K562 (cell line): Measurements from ENCODE around the gene ZFPM1. TPM values are rescaled to one million over a fixed set of nuclear protein-coding genes. Genes with fewer than 3 reads are reported as not detected.

Source experiments
- FOXK2 ChIP-seq, 2 experiments: fragments of 450-650 bp; IDR thresholded peaks in 1 of 2; conservative IDR thresholded peaks in 1 of 2; 2 replicates each; pipeline ENCODE4 v1.6.1; 2016; ENCODE audit warnings: low read depth in 2 of 2, mild to moderate bottlenecking in 1 of 2
- GATAD2A ChIP-seq: fragments of 450-650 bp; IDR thresholded peaks from 2 replicates; pipeline ENCODE4 v1.6.1; 2017
- GATAD2B ChIP-seq: fragments of 450-650 bp; IDR thresholded peaks from 2 replicates; pipeline ENCODE4 v1.6.1; 2017; ENCODE audit warnings: mild to moderate bottlenecking, borderline replicate concordance
- HLTF ChIP-seq: fragments of 450-650 bp; IDR thresholded peaks from 2 replicates; pipeline ENCODE4 v1.6.1; 2016
- JUNB ChIP-seq: fragments of 450-650 bp; formaldehyde crosslinking; conservative IDR thresholded peaks from 2 replicates; pipeline ENCODE4 v1.4.0; 2020; ENCODE audit warnings: mild to moderate bottlenecking
- LCOR ChIP-seq: sonication (generic); formaldehyde crosslinking; IDR thresholded peaks from 2 replicates; pipeline ENCODE4 v1.8.0; 2022; ENCODE audit warnings: mild to moderate bottlenecking, missing genetic modification reagents
- MCM5 ChIP-seq: fragments of 450-650 bp; IDR thresholded peaks from 2 replicates; pipeline ENCODE4 v1.6.1; 2016; ENCODE audit warnings: low read depth
- MEF2A ChIP-seq: IDR thresholded peaks from 2 replicates; pipeline ENCODE4 v1.6.1; 2011; ENCODE audit warnings: low read depth, mild to moderate bottlenecking, low read length, moderate library complexity; ENCODE audit not compliant: control insufficient read depth
- NCOA1 ChIP-seq: fragments of 450-650 bp; IDR thresholded peaks from 2 replicates; pipeline ENCODE4 v1.6.1; 2016; ENCODE audit warnings: low read depth
- SMAD4 ChIP-seq: fragments of 250-450 bp; sonication (Bioruptor Pico); conservative IDR thresholded peaks from 2 replicates; pipeline ENCODE4 v1.8.0; 2021; ENCODE audit warnings: inconsistent platforms, mild to moderate bottlenecking, moderate library complexity
- SMC3 ChIP-seq: conservative IDR thresholded peaks from 2 replicates; pipeline ENCODE4 v1.6.1; 2011; ENCODE audit warnings: low read depth, low read length, improper control_type of control experiment; ENCODE audit not compliant: insufficient read depth
- SRSF1 ChIP-seq: fragments of 200-400 bp; formaldehyde crosslinking; IDR thresholded peaks from 2 replicates; pipeline ENCODE4 v1.6.1; 2017; ENCODE audit warnings: mild to moderate bottlenecking, low read depth, low read length, moderate library complexity
- ZNF124 ChIP-seq: sonication (generic); formaldehyde crosslinking; IDR thresholded peaks from 2 replicates; pipeline ENCODE4 v1.8.1; 2022; ENCODE audit warnings: missing genetic modification reagents
- ZNF316 ChIP-seq: fragments of 450-650 bp; IDR thresholded peaks from 2 replicates; pipeline ENCODE4 v1.6.1; 2016
- ZNF830 ChIP-seq: fragments of 250-450 bp; sonication (Bioruptor Pico); IDR thresholded peaks from 2 replicates; pipeline ENCODE4 v1.5.0; 2021; ENCODE audit warnings: mild to moderate bottlenecking
- polyA plus RNA-seq, 8 experiments: library from polyadenylated mRNA; depleted of rRNA in 4 of 8; stranded (reverse) in 5 of 8; unstranded in 3 of 8; fragments of >200 nt; fragmentation: Nextera tagmentation in 2 of 8; fragmentation: Illumina TruSeq in 1 of 8; extraction: Ambion mirVana in 2 of 8; extraction: Trizol in 1 of 8; gene quantifications; 2 replicates each; pipeline versions ENCODE4 v1.2.1 to v1.2.3, GENCODE V29; 2011 to 2014; ENCODE audit warnings: inconsistent platforms in 1 of 8, missing spikeins in 1 of 8
- total RNA-seq, 7 experiments: library from RNA; depleted of rRNA in 6 of 7; stranded (reverse); fragments of >200 nt in 6 of 7; fragmentation: Illumina TruSeq in 2 of 7; extraction: Trizol in 2 of 7; gene quantifications; 2 replicates each; pipeline versions ENCODE4 v1.2.1 to v1.2.3, GENCODE V29; 2011 to 2021; ENCODE audit warnings: low replicate concordance in 1 of 7
- TF ChIP-seq, protein P1 (sequence below): sonication (generic); formaldehyde crosslinking; IDR thresholded peaks from 2 replicates; pipeline ENCODE4 v1.8.1; 2023; ENCODE audit warnings: mild to moderate bottlenecking, missing genetic modification reagents
- TF ChIP-seq, protein P2 (sequence below): sonication (generic); formaldehyde crosslinking; IDR thresholded peaks from 2 replicates; pipeline ENCODE4 v1.8.0; 2022; ENCODE audit warnings: mild to moderate bottlenecking, missing genetic modification reagents
- TF ChIP-seq, protein P3 (sequence below): fragments of 250-450 bp; sonication (Bioruptor Pico); IDR thresholded peaks from 2 replicates; pipeline ENCODE4 v1.8.0; 2021; ENCODE audit warnings: borderline replicate concordance, mild to moderate bottlenecking, moderate library complexity; ENCODE audit not compliant: poor library complexity, severe bottlenecking
- TF ChIP-seq, protein P4 (sequence below): sonication (generic); formaldehyde crosslinking; IDR thresholded peaks from 2 replicates; pipeline ENCODE4 v1.8.0; 2022; ENCODE audit warnings: mild to moderate bottlenecking, missing genetic modification reagents, borderline replicate concordance

The ZFPM1 gene
- total and polyA plus RNA-seq, 9 of the 15 experiments (the other 6 are each of a cell fraction or from before 2014, with no cell fraction given), result 0.03 to 35.9 (median 1.4) TPM

DNA sequence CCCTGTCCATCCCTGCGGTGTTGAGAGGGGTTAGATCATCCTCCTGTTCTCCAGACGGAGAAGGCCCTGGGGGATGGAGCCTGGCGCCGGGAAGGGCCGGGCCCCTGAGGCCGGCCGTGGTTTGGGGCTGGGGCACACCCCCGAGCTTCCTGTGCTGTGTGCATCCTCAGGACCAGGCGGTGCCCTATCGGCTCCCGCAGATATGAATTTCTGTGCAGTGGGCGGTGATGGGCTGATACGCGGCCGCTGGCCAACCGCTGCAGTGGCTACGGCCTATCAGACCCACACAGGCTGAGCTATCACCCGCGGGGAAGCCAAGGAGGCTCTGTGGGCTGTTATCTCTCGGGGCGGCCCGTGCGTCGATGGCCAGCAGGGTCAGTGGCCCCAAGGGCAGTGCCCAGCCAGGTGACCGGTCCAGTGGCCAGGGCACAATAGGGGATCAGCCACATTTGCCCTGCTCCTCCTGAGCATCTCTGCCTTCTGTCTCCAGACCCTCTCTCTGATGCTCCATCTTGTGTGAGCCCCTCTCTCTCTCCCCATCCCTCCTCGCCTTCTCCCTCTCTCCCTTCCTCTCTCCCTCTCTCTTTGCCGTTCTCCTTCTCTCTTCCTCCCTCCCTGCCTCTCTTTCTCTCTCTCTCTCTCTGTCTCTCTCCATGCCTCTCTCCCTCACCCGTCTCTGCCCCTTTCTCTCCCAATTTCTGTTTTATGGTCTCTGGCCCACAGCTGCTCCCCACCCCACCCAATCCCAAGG, 38.7 kb downstream of the ZFPM1 start (continued):
- TF ChIP-seq, protein P1, sequence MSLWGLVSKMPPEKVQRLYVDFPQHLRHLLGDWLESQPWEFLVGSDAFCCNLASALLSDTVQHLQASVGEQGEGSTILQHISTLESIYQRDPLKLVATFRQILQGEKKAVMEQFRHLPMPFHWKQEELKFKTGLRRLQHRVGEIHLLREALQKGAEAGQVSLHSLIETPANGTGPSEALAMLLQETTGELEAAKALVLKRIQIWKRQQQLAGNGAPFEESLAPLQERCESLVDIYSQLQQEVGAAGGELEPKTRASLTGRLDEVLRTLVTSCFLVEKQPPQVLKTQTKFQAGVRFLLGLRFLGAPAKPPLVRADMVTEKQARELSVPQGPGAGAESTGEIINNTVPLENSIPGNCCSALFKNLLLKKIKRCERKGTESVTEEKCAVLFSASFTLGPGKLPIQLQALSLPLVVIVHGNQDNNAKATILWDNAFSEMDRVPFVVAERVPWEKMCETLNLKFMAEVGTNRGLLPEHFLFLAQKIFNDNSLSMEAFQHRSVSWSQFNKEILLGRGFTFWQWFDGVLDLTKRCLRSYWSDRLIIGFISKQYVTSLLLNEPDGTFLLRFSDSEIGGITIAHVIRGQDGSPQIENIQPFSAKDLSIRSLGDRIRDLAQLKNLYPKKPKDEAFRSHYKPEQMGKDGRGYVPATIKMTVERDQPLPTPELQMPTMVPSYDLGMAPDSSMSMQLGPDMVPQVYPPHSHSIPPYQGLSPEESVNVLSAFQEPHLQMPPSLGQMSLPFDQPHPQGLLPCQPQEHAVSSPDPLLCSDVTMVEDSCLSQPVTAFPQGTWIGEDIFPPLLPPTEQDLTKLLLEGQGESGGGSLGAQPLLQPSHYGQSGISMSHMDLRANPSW (CRISPR knock-in tag), result no peak
- TF ChIP-seq ZNF830 (CRISPR knock-in tag) (no peak), SMAD4 (peak; percentile 99), MEF2A (no peak), SMC3 (no peak), HLTF (peak; percentile 96; the same call in 1 of the 2 replicates), GATAD2A (peak; percentile 93), ZNF124 (CRISPR knock-in tag) (no peak), GATAD2B (peak; percentile 99), FOXK2 (conservative IDR thresholded peaks at IDR 0.05 in 1 of 2, IDR thresholded peaks at IDR 0.05 in 1 of 2; ENCODE audit: low read depth in 2 of 2) (0 out of 4 replicates have a peak, but pooled peaks of 1 of the 2 experiments have one; percentile 8), NCOA1 (peak; percentile 91; the same call in 1 of the 2 replicates), MCM5 (no peak), ZNF316 (no peak; the same call in 1 of the 2 replicates), LCOR (CRISPR knock-in tag) (peak; percentile 95), JUNB (CRISPR knock-in tag) (no peak), SRSF1 (no peak)
- TF ChIP-seq, protein P2, sequence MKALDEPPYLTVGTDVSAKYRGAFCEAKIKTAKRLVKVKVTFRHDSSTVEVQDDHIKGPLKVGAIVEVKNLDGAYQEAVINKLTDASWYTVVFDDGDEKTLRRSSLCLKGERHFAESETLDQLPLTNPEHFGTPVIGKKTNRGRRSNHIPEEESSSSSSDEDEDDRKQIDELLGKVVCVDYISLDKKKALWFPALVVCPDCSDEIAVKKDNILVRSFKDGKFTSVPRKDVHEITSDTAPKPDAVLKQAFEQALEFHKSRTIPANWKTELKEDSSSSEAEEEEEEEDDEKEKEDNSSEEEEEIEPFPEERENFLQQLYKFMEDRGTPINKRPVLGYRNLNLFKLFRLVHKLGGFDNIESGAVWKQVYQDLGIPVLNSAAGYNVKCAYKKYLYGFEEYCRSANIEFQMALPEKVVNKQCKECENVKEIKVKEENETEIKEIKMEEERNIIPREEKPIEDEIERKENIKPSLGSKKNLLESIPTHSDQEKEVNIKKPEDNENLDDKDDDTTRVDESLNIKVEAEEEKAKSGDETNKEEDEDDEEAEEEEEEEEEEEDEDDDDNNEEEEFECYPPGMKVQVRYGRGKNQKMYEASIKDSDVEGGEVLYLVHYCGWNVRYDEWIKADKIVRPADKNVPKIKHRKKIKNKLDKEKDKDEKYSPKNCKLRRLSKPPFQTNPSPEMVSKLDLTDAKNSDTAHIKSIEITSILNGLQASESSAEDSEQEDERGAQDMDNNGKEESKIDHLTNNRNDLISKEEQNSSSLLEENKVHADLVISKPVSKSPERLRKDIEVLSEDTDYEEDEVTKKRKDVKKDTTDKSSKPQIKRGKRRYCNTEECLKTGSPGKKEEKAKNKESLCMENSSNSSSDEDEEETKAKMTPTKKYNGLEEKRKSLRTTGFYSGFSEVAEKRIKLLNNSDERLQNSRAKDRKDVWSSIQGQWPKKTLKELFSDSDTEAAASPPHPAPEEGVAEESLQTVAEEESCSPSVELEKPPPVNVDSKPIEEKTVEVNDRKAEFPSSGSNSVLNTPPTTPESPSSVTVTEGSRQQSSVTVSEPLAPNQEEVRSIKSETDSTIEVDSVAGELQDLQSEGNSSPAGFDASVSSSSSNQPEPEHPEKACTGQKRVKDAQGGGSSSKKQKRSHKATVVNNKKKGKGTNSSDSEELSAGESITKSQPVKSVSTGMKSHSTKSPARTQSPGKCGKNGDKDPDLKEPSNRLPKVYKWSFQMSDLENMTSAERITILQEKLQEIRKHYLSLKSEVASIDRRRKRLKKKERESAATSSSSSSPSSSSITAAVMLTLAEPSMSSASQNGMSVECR, result 0 out of 2 replicates have a peak, but pooled peaks have one; percentile 46
- TF ChIP-seq, protein P3, sequence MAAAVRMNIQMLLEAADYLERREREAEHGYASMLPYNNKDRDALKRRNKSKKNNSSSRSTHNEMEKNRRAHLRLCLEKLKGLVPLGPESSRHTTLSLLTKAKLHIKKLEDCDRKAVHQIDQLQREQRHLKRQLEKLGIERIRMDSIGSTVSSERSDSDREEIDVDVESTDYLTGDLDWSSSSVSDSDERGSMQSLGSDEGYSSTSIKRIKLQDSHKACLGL, result no peak
- TF ChIP-seq, protein P4, sequence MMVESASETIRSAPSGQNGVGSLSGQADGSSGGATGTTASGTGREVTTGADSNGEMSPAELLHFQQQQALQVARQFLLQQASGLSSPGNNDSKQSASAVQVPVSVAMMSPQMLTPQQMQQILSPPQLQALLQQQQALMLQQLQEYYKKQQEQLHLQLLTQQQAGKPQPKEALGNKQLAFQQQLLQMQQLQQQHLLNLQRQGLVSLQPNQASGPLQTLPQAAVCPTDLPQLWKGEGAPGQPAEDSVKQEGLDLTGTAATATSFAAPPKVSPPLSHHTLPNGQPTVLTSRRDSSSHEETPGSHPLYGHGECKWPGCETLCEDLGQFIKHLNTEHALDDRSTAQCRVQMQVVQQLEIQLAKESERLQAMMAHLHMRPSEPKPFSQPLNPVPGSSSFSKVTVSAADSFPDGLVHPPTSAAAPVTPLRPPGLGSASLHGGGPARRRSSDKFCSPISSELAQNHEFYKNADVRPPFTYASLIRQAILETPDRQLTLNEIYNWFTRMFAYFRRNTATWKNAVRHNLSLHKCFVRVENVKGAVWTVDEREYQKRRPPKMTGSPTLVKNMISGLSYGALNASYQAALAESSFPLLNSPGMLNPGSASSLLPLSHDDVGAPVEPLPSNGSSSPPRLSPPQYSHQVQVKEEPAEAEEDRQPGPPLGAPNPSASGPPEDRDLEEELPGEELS (CRISPR knock-in tag), result peak; percentile 89; the same call in 1 of the 2 replicates
